ENCODE measurements around the gene DHX30. TPM values are rescaled to one million over a fixed set of nuclear protein-coding genes. Genes with fewer than 3 reads are reported as not detected.
A peak's percentile ranks its signal among the peaks of the same experiment; 100 is the strongest.

Gene DHX30
- total and polyA plus RNA-seq, 9 of the 15 experiments (the other 6 are each of a cell fraction or from before 2014, with no cell fraction given): 12.3 to 158 (median 79.0) TPM

DNA sequence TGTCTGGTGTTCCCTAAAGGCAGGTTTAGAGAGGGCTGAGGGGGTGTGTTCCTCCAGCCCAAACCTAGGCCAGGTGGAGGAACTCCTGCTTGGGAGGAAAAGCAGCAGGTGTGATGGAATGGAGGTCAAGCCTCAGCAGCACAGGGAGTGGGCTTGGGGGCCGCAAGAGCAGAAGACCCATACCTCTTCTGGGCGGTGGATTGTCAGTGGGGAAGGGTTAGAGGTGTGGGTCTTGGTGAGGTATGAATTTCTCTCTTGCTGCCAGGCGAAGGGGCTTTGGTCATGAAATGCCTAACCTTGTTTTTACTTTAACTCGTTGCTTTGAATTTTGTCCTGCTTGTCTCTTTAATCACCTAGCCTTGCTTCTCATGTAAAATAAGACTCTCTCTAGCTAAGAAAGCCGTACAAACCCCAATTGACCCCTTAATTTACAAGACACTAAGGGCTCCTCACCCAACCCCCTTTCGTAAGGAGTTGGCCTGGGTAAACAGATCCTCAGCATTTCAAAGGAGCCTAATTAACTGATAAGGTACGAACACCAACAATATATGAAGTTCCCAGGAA, 38.9 kb downstream of the DHX30 start:
- CTCF ChIA-PET (ENCODE audit: low intra/inter-chr PET ratio): no interaction called here
- DNase-seq (ENCODE audit: extremely low read depth in 1 of 4, low spot score in 3 of 4) (no peak), FAIRE-seq (no peak), ATAC-seq (no peak)
- Histone ChIP-seq H3K79me2 (ENCODE audit: control insufficient read depth, insufficient read depth, low read length) (peaks cover 15% of the 10 kb centered on the region; the same call in 2 of the 3 replicates), H3K4me1 (replicated peaks in 1 of 2; ENCODE audit: control insufficient read depth in 2 of 2, insufficient read depth in 2 of 2, low read length in 2 of 2) (peaks cover 0 to 5% of the 10 kb centered on the region in 2 experiments; a peak in 1 of 5 replicates), H3K27me3 (ENCODE audit: control insufficient read depth in 2 of 2, insufficient read depth in 2 of 2, low read length in 2 of 2) (no peaks in the 10 kb centered on the region), H3K9ac (ENCODE audit: insufficient read depth in 1 of 2, low read depth in 2 of 2, low read length in 2 of 2) (no peak overlapping the region), H3K27ac (ENCODE audit: extremely low read depth, low read depth, low read length) (no peak overlapping the region), H2AFZ (ENCODE audit: low read depth, low read length) (no peak overlapping the region), H3K4me3 (no peak overlapping the region), H3K36me3 (ENCODE audit: control insufficient read depth, insufficient read depth, low read length) (peaks cover 98% of the 10 kb centered on the region), H4K20me1 (replicated peaks; ENCODE audit: control insufficient read depth, insufficient read depth, low read length) (peaks cover 9% of the 10 kb centered on the region), H3K9me3 (replicated peaks; ENCODE audit: control insufficient read depth, insufficient read depth, low read depth, low read length) (no peaks in the 10 kb centered on the region), H3K4me2 (ENCODE audit: insufficient read depth, low read length) (no peak overlapping the region), H3K9me1 (ENCODE audit: control insufficient read depth, insufficient read depth, low read length) (peaks cover 3% of the 10 kb centered on the region)
- TF ChIP-seq, protein P1, sequence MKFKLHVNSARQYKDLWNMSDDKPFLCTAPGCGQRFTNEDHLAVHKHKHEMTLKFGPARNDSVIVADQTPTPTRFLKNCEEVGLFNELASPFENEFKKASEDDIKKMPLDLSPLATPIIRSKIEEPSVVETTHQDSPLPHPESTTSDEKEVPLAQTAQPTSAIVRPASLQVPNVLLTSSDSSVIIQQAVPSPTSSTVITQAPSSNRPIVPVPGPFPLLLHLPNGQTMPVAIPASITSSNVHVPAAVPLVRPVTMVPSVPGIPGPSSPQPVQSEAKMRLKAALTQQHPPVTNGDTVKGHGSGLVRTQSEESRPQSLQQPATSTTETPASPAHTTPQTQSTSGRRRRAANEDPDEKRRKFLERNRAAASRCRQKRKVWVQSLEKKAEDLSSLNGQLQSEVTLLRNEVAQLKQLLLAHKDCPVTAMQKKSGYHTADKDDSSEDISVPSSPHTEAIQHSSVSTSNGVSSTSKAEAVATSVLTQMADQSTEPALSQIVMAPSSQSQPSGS (CRISPR knock-in tag; IDR thresholded peaks at IDR 0.05): no peak
- TF ChIP-seq SIRT6 (IDR thresholded peaks at IDR 0.05; ENCODE audit: low read depth, low read length): no peak
- TF ChIP-seq, protein P2, sequence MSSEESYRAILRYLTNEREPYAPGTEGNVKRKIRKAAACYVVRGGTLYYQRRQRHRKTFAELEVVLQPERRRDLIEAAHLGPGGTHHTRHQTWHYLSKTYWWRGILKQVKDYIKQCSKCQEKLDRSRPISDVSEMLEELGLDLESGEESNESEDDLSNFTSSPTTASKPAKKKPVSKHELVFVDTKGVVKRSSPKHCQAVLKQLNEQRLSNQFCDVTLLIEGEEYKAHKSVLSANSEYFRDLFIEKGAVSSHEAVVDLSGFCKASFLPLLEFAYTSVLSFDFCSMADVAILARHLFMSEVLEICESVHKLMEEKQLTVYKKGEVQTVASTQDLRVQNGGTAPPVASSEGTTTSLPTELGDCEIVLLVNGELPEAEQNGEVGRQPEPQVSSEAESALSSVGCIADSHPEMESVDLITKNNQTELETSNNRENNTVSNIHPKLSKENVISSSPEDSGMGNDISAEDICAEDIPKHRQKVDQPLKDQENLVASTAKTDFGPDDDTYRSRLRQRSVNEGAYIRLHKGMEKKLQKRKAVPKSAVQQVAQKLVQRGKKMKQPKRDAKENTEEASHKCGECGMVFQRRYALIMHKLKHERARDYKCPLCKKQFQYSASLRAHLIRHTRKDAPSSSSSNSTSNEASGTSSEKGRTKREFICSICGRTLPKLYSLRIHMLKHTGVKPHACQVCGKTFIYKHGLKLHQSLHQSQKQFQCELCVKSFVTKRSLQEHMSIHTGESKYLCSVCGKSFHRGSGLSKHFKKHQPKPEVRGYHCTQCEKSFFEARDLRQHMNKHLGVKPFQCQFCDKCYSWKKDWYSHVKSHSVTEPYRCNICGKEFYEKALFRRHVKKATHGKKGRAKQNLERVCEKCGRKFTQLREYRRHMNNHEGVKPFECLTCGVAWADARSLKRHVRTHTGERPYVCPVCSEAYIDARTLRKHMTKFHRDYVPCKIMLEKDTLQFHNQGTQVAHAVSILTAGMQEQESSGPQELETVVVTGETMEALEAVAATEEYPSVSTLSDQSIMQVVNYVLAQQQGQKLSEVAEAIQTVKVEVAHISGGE (CRISPR knock-in tag; IDR thresholded peaks at IDR 0.05): 0 out of 6 replicates have a peak, but pooled peaks of 1 of the 3 experiments have one; percentile 5
- POLR2A ChIA-PET: interaction anchor here (1.7 to 3.1 kb wide), 2 partner anchors 8 to 17 kb away, joined by 6 to 13 read pairs; no protein-coding TSS in a partner anchor
- in situ Hi-C loops (cut with MboI) (loop anchor here (25.0 kb wide), 1 partner anchor 1395 kb away; no protein-coding TSS in a partner anchor), intact Hi-C loops (cut with micrococcal nuclease) (no loop called here)
- 92% methylated on average over 7 of the region's 7 CpGs for WGBS (ENCODE audit: insufficient coverage, low coverage, missing lambda C conversion rate)
- BruUV-seq (replicated peaks): no TSS peak
